DMS153 (cell line): ENCODE results near the gene KCNN4.

ENCODE experiments used
- DNase-seq: peaks from one replicate; lab custom pipeline; 2025; lab: John Stamatoyannopoulos, UW

Gene KCNN4

DNA sequence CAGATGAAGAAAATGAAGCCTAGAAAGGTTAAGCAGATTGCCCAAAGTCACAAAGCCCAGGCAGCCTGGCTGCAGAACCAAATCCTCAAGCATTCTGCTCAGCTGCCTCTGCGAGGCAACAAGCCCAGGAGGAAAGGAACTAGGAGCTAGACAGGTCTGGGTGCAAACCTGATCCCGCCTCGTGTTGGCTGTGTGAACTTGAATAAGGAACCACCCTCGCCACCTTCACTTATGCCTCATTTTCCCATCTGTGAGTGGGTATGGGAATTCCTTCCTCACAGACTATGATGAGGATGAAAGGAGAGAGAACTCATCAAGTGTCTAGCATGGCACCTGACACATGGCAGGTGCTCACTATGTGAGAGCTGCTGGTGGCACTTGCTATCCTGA is 32.6 kb downstream of the KCNN4 start:
- DNase-seq, result no peak

DNA sequence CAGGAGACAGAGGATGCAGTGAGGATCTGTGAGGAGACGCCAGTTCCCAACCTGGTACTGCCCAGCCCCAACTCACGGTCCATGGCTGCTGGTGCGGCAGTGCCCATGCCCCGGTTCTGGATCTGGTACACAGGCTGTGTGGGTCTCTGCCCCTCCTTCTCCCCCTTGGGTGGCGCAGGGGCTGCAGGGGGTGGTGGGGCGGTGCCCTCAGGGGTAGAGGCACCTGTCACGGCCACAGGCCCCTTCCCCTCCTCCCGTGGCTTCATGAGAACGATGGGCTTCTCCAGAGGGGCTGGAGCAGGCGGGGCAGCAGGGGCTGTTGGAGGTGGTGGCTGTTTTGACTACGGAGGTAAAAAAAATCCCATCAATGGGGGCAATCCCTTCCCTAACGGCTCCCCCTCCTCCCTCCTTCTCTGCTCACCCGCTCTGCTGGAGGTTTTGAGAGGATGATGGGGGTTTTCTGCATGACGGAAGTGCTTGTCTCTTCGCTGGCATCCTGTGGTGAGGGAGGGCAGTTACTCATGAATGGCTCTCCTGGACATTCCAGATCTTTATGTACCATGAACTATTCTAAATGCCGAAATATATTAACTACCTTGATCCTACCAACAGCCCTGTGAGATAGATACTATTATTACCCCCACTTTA is 33.1 kb downstream of the KCNN4 start:
- no peak for DNase-seq

DNA sequence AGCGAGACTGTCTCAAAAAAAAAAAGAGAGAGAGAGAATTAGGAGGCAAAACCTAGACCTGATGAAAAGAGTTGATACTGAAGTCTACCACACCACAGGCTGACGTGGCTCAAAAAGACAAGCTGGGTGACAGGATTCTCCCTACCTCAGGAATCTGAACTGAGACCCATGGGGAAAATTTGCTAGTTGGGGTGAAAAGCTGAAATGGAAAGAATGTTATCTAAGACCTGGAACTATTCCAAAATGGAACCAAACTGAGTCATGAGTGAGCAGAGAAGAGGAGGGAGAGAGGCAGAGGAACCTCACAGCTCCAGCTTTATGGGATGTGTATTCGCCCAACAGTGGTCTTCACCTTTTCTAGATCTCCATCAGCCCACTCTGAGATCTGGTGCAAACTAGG is 37.7 kb downstream of the KCNN4 start:
- DNase-seq, result no peak

DNA sequence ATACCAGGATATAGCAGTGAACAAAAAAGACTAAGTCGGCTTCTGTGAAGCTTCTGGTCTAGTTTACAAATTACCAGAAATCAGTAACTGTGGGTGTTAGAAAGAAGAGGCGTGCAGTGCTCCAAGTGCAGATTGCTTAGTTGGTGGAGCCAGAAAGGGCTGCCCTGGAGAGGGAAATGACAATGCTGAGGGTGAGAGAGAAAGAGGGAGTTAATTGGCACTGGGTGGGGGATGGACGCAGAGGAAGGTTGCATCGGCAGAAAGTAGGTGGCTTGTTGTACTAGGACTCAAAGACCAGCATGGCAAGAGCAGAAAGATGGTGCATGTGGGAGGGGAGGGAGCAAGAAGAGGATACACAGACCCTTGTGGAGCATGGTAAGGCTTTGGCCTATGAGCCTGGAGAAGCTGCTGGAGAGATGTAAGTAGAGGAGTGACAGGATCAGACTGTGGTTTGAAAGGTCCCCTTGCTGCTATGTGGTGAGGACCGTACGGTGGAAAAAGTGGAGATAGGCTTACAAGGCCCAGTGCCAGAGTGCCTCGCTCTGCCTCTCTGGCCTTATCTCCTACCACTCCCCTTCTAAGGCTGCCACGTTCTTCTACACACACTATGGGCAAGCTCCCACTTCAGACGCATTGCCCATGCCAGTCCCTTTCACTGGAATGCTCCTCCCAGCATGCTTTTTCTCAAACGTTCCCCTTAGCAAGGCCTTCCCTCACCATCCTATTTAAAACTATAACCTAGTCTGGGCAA is 39.5 kb downstream of the KCNN4 start:
- DNase-seq, result no peak

DNA sequence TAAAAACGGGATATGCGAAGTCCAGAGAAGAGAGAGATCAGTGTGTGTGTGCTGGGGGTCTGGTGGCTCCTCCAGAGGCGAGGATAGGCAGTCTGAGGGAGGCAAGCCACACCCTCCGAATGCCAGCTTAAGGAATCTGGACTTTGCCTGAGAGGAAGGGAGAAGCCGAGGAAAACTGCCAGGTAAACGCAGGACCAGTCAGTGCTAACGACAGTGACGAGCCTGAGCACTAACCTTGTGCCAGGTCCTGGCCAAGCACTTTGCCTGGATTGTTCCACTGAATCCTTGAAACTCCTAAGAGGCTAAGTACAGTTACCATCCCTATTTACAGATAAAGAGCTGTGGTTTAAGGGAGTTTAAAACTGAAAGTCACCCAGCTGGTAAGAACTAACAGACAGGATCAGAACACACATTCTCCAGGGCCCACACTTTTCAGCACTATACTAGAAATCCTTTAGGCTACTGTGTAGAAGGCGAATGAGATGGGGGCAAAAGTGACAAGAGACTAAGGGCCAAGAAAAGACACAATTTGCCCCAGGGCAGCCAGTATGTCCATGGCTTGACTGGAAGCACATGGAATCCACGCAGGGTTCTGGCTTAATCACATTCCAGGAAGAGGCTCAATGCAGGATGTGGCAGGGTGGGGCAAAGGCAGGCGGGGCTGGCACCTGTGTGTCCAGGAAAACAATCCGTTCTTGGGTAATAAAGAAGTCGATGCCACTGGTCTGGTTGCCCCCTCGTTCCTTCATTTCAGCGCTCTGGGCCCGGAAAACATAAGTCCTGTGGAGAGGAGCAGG is 41.1 kb downstream of the KCNN4 start:
- no peak for DNase-seq

DNA sequence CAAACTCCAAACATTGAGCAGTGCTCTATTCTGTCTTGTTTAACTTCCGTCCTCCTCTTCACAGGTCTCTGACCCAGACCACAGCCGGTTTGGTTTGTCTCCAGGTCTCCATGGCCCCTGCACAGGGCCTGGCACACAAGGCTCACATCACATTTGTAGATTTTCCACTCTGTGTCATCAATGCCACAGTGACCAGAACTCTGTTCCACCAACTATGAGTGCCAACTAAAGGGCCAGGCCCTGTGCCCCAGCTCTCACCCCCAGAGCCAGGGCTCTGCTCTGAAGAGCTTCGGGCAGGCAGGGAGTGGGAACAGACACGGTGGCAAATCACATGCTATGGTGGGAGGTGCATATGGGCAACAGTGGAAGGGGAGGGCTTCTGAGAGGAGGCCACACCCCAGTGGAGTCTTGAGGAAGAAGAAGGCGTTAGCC is 42.0 kb downstream of the KCNN4 start:
- DNase-seq, result no peak

DNA sequence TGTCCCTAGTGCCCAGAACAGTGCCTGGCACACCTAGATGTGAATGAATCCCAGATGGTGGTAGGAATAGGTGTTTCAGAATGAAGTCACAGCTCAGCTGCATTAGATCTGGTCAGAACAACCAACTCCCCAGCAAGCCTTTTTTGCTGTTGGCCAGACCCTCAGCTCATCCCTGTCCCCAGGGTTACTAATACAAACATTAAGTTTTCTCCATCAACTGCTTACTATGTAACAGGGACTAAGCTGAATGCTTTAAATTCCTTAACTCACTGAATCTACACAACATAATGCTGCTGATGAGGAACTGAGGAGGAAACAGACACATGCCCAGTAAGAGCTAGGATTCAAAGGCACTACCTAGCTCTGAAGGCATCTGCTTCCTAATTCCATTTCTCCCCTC is 44.8 kb downstream of the KCNN4 start:
- DNase-seq, result no peak

DNA sequence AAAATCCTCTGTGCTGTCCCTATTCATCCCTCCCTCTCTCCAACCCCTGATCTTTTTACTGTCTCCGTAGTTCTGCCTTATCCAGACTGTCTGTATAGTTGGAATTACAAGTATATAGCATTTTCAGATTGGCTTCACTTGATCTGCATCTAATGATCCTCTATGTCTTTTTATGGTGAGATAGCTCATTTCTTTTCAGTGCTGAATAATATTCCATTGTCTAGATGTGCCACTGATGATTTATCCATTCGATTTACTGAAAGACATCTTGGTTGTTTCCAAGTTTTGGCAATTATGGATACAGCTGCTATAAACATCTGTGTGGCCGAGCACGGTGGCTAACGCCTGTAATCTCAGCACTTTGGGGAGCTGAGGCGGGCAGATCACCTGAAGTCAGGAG is 45.8 kb downstream of the KCNN4 start:
- DNase-seq, result no peak

DNA sequence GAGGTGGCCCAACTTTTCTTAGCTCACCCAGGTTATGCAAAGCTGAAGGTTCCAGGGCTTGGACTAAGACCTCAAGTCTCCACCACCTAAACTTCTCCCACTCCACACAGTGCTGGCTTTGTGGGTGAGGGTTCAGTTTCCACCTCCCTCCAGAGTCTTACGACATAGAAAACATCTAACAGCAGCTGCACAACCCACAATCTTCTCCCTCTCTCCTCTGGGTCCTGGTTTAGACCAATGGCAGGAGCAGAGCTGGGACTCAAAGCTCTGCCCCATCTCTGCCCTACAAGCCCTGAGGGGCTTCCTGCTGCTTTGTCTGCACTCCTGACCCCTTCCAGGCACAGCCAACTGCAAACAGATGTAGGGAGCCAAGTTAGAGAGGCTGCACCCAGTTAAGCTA is 48.9 kb downstream of the KCNN4 start:
- no peak for DNase-seq

DNA sequence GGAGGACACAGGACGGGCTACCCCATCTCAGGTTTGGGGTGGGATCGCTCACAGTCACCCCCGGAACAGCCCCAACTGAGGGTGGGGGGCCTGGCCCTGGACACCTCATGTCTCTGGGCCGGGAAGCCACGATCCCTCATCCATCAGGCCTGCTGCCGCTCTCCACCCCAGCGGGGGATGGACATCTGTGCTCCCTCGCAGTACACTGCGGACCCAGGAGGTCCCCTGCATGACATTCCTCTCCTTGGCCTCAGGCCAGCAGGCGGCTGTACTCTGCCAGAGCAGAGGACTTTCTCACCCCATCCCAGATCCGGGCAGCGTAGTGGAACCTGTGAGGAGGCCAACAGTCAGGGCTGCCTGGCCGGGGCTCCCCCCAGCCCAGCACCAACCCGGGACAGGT is 49.4 kb downstream of the KCNN4 start:
- no peak for DNase-seq

DNA sequence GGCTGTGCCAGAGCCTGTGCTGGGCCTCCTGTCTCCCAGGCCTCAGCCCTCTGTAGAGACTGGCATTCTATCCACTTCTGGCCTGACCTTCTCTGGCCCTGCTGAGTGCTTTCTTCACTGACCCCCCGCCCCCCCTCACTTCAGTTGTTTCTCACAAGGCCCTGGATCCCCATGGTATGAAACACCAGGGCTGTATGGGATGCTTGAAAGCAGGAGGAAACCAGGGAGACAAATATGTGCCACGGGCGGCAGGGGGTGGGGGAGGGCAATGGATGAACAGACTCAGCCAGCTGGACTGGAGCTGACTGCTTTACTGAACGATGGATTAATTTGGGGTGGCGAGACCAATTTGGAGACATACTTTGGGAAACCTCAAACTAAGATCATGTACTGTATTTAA is 50.9 kb downstream of the KCNN4 start:
- no peak for DNase-seq

DNA sequence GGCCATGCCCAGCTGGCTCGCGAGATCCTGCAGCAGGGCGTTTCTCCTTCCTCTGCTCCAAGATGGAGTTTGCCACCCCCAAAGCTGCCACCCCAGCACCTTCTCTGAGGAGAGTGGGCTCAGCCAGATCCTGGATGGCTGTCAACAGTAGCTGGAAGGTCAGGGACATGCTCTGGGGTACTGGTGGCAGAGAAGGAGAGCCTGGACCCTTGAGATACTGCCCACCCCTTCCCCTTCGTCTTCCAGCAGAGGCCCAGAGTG is 53.2 kb downstream of the KCNN4 start:
- DNase-seq, result no peak

DNA sequence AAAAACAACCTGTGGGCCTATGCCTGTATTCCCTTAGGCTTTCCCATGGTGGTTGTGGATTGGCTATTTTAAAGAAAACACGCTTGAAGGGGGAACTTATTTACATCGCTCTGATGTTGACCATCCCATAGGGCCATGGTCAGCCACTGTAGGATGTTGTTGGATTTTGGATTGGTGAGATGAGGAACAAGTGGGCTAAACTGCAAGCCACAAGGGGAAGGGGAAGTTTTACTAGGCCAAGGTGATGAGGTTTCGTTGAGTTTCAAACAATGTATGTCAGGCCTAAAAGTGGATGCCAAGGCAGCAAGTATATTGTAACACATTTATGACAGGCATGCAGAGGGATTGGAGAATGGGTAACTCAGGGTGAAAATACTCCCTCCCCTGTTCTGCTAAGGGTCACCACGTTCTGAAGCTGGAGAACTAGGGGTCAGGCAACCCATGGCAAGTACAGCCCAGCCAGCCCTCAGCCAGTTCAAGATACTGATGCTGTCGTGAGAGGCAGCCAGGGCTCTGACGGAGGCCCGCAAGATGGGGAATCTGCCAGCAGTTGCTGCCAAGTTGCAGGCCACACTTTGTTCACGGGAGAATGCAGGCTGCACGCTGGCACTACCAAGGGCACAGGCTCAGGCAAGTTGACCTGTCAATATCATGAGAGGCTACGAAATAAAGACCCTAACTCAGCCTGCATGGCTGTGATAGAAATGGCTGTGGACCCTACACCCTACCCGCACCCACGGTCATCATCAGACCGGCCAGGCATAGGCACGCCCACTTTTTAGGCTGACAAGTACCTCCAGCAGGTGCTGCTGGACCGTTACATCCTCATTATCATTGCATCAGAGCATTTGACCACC is 53.8 kb downstream of the KCNN4 start:
- DNase-seq, result no peak

DNA sequence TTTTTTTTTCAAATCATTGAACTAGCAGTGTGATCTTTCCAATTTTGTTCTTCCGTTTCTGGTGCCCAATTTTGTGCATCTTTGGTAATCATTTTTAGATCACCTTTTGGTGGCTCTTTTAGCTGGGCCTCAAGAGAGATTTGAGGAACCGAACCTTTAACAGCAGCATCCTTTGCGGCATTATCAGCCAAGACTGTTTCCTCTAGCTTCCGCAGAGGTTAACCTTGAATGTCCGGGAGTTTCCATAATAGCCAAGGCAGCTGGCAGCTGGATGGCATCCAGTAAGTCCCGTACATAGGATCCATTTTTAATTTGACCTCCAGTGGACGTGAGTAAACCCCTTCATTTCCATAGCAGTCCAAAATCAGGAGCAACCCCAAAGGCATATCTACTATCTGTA is 55.3 kb downstream of the KCNN4 start:
- DNase-seq, result no peak

DNA sequence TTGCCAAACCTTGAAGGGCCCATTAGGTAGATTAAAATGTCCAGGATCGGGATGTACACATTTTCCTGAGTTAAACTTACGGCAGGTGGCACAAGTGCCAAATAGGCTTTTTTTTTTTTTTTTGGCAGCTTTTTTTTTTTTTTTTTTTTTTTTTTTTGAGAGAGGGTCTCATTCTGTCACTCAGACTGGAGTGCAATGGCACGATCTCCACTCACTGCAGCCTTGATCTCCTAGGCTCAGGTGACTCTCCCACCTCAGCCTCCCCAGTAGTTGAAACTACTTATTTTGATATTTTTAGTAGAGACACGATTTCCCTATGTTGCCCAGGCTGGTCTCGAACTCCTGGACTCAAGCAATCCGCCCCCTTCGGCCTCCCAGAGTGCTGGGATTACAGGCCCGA is 55.9 kb downstream of the KCNN4 start:
- no peak for DNase-seq

DNA sequence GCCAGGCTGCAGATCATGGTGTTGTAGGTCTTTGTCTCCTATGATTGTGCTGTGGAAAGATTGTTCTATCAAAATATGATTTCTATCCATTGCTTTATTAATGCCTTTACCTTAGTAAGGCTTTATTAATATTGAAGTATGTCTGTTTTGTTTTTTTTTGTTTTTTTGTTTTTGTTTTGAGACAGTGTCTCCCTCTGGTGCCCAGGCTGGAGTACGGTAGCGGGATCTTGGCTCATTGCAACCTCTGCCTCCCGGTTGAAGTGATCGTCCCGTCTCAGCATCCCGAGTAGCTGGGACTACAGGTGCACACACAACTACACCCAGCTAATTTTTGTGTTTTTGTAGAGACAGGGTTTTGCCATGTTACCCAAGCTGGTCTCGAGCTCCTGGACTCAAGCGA is 57.2 kb downstream of the KCNN4 start:
- DNase-seq, result no peak

DNA sequence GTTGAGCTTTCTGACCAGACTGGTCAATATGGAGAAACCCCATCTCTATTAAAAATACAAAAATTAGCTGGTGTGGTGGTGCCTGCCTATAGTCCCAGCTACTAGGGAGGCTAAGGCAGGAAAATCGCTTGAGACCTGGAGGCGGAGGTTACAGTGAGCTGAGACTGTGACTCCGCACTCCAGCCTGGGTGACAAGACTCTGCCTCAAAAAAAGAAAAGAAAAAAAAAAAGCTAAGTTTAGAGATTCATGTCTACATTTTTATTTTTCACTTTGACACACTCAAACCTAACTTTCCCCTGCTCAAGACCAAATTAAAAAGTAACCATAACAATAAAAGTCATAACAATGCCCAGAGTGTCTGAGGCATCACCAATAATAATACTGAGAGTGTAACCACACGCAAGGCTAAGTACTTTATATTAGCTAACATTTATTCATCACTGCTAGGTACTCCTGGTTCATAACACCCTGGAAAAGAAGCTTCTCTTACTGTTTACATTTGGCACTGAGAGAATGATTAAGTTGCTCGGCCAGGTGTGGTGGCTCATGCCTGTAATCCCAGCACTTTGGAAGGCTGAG is 59.2 kb downstream of the KCNN4 start:
- no peak for DNase-seq

DNA sequence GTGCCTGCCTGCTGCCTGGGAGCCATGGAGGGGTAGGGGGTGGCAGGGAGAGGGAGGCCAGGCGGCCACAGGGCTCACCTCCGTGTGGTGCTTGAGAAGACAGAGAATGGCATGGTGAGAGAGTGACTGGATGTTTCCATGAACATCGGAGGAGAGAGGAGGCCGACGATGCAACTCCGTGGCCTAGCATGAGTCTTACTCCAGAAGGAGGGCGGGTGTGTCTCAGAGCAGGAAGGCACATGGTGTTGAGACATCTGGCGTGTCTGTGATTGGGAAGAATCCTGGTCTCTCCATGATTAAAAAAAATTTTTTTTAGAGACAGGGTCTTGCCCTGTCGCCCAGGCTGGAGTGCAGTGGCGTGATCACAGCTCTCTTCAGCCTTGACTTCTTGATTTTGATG is 59.8 kb downstream of the KCNN4 start:
- DNase-seq, result no peak

DNA sequence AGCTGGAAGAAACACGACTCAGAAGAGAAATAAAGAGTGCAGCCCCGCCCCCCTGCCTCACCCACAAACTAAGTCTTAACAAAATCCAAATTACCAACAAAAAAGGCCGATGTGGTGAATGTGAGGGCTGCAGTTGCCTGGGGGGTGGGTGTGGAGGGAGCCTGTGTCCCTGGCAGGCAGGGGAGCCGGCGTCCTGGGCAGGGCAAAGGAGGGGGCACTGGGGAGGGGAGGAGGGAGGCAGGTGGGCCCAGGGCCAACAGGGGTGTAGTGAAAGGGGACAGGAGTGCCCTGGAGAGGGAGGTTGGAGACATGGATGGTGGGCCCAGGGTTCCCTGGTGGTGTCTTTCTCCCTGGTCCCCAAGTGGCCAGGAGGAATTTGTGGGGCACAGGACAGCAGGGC is 60.9 kb downstream of the KCNN4 start:
- no peak for DNase-seq

DNA sequence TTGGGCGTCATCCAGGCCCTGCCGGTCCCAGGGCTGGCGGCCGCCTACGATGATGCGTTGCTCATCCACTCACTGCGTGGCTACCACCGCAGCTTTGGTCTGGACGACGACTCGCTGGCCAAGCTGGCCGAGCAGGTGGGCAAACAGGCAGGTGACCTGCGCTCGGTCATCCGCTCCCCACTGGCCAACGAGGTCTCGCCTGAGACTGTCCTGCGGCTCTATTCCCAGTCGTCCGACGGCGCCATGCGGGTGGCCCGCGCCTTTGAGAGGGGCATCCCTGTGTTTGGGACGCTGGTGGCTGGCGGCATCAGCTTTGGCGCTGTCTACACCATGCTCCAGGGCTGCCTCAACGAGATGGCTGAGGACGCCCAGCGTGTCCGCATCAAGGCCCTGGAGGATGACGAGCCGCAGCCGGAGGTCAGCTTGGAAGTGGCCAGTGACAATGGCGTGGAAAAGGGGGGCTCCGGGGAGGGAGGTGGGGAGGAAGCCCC is 61.4 kb downstream of the KCNN4 start:
- no peak for DNase-seq

DNA sequence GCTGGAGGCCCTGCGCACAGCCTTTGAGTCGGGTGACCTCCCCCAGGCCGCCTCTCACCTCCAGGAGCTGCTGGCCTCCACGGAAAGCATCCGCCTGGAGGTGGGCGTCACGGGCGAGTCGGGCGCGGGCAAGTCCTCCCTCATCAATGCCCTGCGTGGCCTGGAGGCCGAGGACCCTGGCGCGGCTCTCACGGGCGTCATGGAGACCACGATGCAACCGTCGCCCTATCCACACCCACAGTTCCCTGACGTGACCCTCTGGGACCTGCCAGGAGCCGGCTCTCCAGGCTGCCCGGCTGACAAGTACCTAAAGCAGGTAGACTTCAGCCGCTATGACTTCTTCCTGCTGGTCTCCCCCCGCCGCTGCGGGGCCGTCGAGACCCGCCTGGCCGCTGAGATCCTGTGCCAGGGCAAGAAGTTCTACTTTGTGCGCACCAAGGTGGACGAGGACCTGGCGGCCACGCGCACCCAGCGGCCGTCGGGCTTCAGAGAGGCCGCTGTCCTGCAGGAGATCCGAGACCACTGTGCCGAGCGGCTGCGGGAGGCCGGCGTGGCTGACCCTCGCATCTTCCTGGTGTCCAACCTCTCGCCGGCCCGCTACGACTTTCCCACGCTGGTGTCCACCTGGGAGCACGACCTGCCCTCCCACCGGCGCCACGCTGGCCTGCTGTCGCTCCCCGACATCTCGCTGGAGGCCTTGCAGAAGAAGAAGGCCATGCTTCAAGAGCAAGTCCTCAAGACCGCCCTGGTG is 62.0 kb downstream of the KCNN4 start:
- no peak for DNase-seq
